ENCODE results near the gene LAMP2.

GRCh38 chrX:120459309-120459708 lies 9.8 kb downstream of the LAMP2 start:
- TF ChIP-seq CTCF (IDR thresholded peaks at IDR 0.05; ENCODE audit: low read length) (no peak), EZH2 (IDR thresholded peaks at IDR 0.05; ENCODE audit: borderline replicate concordance, low read length) (no peak)

Measured in OCI-LY1 (cell line).